GM04504 (cell line): ENCODE measurements around the gene HTRA3.
A peak's percentile ranks its signal among the peaks of the same experiment; 100 is the strongest.

Experiments
- DNase-seq: peaks from one replicate; pipeline ENCODE4 v3.0.0-alpha.2; 2012; ENCODE audit warnings: low read depth

Gene HTRA3

DNA sequence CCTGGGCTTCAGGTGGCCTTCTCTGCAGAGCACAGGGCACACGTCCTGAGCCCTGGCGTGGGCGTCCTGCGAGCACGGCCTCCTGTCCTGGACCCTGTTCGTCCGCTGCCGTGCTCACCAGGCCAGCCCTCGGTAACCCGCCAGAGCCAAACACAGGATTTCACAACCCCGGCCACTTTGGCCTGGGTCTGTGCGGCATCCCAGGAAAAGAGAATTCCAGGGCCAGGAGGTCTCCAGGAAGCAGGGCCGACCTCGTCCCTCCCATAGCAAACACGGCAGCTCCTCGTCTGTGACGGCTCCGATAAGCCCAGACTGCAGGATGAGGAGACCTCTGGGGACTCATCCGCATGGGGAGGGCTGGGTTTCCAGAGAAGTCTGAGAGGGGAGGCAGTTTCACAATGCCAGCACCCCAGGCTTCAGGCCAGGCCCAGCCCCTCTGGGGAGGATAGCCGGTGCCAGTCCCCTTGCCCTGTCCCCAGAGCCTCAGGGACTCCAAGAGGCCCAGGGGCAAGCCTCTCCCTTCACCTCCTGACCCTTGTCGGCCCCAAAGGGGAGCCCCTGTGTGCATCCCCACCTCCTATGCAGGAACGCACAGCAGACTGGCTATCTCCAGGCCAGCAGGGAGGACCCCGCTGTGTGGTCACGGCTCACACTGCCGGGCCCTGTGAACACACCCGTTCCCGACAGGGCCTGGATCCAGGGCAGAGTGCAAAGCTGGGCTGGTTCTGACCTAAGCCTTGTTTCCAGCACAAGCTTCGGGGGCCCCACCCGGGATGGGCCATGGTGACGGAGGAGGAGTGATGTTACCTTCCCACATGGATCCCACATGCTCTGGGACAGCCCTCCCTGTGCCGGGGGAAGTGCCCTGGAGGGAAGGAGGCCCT, 22.3 kb upstream of the HTRA3 start:
- DNase-seq: no peak

DNA sequence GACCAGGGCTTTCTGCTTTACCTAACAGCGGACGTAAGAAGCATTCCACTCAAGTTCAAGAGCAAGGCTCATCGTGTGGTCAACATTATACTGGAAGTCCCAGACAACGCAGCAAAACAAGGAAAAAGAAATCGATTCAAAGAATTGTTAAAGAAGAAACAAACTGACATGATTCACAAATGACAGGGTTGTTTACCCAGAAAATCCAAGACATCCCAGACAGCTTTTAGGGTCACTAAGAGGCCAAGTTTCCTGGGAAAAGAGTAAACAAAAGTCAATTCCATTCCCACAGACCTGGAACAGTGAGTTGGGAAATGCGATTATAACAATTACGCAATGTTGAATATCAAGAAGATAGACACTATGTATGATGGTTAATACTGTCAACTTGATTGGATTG, 21.5 kb upstream of the HTRA3 start:
- no peak for DNase-seq

- no peak for DNase-seq
Measured at GRCh38 chr4:8250227-8250626, 19.3 kb upstream of the HTRA3 start.

DNA sequence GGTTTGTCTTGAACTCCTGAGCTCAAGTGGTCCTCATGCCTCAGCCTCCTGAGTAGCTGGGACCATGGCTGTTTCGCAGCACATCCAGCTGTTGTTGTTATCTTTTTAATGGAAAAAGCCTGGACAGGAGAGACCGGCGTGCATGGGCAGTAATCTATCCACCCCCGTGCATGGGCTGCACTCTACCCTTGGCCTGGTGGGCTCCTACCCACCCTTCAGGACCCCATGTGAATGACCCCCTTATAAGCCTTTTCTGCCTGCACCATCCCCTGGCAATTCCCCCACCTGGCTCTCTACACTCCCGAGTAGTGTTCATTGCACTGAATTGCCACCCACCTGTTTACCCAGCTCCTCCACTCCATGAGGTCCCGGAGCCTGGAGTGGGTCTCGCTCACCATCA, 18.9 kb upstream of the HTRA3 start:
- DNase-seq: no peak

DNA sequence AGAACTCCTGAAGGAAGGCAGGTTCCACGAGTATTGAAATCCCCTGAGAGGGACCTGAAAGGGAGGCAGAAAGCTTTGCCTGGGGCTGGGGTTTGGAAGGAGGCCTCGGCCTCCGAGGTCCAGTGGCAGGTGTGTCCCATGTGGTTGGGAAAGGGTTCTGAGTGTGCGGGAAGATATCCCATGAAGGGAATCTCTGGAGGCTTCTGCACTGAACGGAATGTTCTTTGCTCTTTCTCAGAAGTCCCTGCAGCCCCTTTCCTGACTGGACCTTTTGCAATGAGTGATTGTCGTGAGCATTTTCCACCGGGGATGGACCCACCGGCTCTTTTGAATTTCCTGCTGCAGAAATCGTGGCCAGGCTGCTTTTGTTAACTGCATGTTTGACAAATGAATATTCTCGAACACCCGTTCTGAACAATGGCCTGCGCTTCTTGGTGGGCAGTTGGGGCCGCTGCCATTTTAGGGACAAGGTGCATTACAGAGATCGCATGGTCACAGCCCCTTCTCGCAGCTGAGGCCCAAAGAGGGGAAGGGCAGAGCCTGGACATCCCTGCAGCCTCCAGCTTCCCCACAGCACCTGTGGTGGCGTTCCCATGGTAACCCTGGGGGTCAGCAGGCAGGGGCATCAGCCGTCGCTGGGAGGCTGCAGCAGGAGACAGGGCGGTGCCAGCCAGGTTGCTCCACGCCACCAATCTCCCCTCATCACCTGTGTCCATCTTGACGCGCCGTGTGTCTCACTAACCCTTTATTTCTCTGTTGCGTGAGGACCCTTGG, 18.3 kb upstream of the HTRA3 start:
- no peak for DNase-seq

DNA sequence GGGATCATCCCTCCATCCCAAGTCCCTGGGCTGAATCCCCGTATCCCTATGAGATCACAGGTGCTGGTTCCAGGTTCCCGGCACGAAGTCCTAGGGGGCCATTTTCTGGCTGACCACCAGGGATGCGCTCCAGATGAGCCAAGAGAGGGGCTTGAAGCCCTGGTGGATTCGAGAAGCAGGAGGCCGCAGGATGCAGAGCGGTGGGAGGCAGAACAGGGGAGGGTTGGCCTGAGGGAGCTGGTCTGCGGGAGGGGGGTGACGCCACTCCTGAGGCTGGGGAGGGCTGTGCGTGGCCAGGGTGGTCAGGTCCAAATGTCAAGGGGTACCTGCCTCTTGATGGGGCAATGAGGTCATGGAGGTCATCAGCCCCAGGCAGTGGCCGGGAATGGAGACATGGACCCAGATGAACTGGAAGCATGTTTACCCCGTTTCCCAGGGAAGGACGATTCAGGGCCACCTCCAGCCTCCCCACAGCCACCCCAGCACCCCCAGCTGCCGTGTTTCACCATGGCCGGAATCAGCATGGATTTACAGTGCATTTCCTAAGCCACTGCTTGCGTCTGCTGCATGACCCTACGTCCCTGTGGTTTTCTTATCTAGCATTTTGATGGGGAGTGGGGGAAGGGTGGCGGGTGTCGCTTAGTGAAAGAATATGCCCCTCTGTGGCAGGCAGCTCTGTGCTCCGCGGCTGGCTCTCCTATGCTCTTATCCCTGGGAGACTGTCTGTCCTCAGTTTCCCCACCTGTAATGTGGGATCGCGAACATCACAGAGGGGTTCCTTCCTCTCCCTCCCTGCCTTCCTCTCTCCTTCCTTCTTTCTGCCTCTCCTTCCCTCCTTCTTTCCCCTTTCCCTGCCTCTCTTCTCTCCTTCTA, 17.0 kb upstream of the HTRA3 start:
- no peak for DNase-seq

- DNase-seq: no peak
Measured at GRCh38 chr4:8254076-8254475, 15.5 kb upstream of the HTRA3 start.

DNA sequence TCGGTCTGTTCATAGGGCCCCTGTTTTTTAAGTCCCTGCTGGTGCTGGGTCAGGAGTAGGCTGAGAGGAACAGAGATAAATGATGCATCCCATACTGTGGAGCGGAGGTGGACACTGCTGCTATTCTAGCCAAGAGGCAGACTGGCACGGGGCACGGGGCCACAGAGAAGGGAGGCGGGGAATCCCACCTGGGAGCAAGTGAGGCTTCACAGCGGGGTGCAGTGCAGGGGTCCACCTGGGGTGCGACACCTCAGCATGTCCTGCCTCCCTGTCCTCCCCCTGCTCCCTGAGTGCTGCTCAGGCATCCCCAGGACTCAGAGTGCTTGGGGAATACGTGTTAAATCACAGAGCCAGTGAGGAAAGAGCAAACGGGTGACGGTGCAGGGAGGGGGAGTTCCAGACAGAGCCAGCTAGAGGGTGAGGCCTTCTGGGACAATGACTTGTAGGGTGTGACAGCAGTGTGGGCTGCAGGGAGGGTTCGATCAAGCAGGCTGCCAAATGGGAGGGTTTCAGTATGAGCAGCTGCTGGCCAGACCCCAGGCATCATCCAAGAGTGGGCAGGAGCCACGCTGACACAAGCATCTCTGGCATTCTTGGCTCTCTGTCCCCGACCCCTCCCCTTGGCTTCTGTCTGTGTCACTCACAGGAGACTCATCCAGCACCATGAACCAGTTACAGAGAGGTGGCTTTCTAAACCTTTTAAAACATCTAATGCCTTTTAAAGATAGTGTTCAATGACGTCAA, 13.7 kb upstream of the HTRA3 start:
- no peak for DNase-seq

GRCh38 chr4:8257854-8258253, 11.7 kb upstream of the HTRA3 start:
- no peak for DNase-seq

GRCh38 chr4:8258552-8259212, 10.9 kb upstream of the HTRA3 start:
- no peak for DNase-seq

- DNase-seq: no peak
Measured at GRCh38 chr4:8259743-8260430, 9.7 kb upstream of the HTRA3 start.

- peak; percentile 61 for DNase-seq
Measured at GRCh38 chr4:8260656-8261111, 8.9 kb upstream of the HTRA3 start.

- no peak for DNase-seq
Measured at GRCh38 chr4:8261851-8262535, 7.6 kb upstream of the HTRA3 start.

- no peak for DNase-seq
Measured at GRCh38 chr4:8262637-8263322, 6.8 kb upstream of the HTRA3 start.

DNA sequence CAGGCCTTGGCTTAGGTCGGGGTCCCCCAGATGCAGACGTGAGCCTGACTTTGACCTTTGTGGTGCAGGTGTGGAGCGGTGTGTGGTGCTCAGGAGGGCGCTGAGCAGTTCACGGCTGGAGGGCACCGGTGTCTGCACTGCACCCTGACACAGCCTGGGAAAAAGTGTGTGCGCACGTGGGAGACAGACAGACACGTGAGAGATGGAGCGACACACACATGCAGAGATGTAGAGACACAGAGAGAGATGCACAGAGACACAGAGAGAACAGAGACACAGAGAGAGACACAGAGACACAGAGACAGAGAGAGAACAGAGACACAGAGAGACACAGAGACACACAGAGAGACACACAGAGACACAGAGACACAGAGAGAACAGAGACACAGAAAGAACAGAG, 6.2 kb upstream of the HTRA3 start:
- no peak for DNase-seq

GRCh38 chr4:8264106-8264505, 5.4 kb upstream of the HTRA3 start:
- no peak for DNase-seq

DNA sequence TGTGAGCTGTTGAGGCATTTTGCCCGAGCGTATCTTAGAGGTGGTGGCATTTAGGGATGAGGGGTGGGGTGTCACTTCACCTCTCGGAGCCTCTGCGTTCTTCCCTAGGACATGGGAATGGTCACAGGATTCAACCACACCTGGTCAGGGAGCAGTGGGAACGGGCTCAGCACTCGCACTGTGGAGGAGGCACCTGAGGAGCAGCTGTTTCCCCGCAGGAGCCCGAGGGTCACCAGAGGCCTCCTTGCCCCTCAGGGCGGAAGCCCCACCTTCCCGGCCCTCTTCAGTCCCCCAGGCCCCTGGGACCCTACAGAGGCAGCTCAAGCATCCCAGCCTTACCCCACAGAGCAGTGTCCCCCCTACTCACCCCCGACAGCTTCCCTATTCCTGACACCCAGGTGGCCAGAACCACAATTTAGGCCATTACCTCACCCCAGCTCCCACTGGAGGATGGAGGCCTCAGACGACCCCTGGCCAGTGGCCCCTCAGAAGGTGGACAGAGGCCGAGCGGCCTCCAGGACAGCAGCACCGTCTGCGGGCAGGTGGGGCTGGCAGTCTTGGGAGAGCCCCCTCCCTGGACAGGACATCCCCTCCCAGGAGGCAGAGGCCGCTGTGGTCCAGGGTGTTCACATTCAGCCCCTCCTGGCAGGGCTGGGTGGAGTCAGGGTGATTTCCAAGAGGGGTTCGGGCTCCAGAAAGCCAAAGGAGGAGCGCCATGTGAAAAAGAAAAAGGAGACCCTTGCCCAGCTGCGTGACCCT, 4.2 kb upstream of the HTRA3 start:
- DNase-seq: no peak

DNA sequence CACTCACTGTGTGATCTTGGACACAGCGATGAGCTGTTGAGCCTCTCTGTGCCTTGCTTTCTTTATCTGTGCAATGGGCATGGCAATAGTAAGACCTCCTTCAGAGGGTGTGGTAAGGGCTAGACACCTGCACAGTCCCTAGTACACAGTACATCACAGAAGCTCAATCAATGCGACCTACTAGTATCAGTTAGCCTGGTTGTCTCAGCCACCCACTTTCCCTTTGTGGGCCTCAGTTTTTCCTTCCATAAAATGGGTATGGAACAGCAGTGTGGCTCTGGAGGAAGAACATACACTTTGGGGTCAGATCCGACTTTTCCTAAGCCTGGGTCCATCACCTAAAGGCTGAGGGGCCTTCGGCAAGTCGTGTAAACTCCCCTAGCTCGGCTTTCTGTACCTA, 3.5 kb upstream of the HTRA3 start:
- DNase-seq: no peak
